Brain microvascular endothelial cell (primary cell): ENCODE results near the gene CENPB.
"Not testable (repeated sequence)": the region's sequence is repeated elsewhere in the genome, so short reads cannot be mapped to it uniquely, and the experiment has no call there.

Source experiments
- DNase-seq: peaks from one replicate; pipeline ENCODE4 v3.0.0-alpha.2; 2020
- H3K27ac ChIP-seq: fragments of 250-450 bp; sonication (Bioruptor Pico); 2 replicates; pipeline ENCODE4 v1.5.1; 2020; ENCODE audit warnings: mild to moderate bottlenecking, moderate library complexity
- H3K27me3 ChIP-seq: fragments of 250-450 bp; sonication (Bioruptor Pico); replicated peaks from 2 replicates; pipeline ENCODE4 v1.5.1; 2020; ENCODE audit warnings: mild to moderate bottlenecking
- H3K36me3 ChIP-seq: fragments of 250-450 bp; sonication (Bioruptor Pico); replicated peaks from 2 replicates; pipeline ENCODE4 v1.5.1; 2020; ENCODE audit warnings: mild to moderate bottlenecking
- H3K4me3 ChIP-seq: 2 replicates; pipeline ENCODE4 v1.5.1; 2011; ENCODE audit warnings: low read depth, mild to moderate bottlenecking, control low read depth, low read length, moderate library complexity
- CTCF ChIP-seq: IDR thresholded peaks from 2 replicates; pipeline ENCODE4 v1.5.1; 2011; ENCODE audit warnings: low read depth, mild to moderate bottlenecking, moderate library complexity, low read length, control low read depth, inconsistent platforms; ENCODE audit errors: missing control alignments
- in situ Hi-C: cut with HindIII; loops from 2 replicates; pipeline ENCODE4 v1.10.0; 2017; ENCODE audit warnings: low sequenced_read_pairs, low pct_ligation_motif_present

CENPB gene

DNA sequence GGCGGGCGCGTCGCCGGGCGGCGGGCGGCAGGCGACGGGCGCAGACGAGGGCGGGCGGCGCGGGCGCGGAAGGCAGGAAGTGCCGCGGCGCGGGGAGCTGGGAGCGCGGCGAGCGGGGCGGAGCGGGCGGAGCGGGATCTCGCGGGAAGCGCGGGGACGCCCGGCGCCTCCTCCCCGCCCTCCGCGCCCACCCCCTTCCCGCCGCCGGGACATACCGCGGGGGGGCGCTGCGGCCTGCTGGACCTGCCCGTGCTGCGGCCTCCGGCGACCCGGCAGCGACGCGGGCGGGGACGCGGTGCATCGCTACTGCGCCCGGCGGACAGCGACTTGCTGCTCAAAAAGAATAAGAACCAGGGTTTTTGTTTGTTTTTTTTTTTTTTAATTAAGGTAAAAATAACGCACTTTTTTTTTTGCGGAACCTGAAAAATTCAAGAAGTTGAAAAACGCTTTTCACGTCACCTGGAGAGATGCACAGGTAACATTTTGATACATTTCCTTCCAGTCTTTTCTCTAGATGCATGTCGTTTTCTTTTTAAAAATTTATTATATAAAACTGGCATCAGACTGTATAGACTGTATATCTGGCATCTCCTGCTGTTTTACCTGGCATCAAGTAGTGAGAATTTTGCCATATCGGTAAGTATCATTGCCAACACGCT, at the start of gene CENPB:
Gene CENPB, minus strand, starts transcription at position 76 of the 659 bp plus-strand sequence. CDS start 257 bp downstream, outside the sequence.
- H3K36me3 ChIP-seq = no peaks in the 10 kb centered on the region
- TF ChIP-seq CTCF = peak; percentile 45
- peak; percentile 52 for DNase-seq
- peak within 1 kb of the TSS; percentile 71 for H3K4me3 ChIP-seq
- H3K27me3 ChIP-seq = no peaks in the 10 kb centered on the region
- H3K27ac ChIP-seq = peak within 1 kb of the TSS; percentile 18
- in situ Hi-C loops = no loop called here

DNA sequence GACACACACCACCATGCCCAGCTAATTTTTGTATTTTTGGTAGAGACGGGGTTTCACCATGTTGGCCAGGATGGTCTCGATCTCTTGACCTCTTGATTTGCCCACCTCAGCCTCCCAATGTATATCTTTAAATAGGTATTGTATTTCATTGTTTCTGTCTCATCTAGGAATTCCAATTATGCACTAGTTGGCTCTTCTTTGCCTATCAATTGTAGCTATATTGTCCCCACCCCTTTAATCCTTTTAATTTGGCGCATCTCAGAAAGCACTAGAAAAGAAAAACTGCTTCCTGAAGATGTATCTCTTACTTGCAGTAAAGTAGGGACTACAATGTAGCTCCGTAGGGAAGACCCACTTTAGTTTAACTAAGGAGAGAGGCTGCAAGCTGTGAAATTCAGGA, 49.6 kb upstream of the CENPB start:
- Histone ChIP-seq H3K36me3 (no peaks in the 10 kb centered on the region), H3K27me3 (no peaks in the 10 kb centered on the region), H3K4me3 (no peak overlapping the region), H3K27ac (no peak overlapping the region)
- TF ChIP-seq CTCF = no peak
- no peak for DNase-seq
- in situ Hi-C loops = no loop called here

DNA sequence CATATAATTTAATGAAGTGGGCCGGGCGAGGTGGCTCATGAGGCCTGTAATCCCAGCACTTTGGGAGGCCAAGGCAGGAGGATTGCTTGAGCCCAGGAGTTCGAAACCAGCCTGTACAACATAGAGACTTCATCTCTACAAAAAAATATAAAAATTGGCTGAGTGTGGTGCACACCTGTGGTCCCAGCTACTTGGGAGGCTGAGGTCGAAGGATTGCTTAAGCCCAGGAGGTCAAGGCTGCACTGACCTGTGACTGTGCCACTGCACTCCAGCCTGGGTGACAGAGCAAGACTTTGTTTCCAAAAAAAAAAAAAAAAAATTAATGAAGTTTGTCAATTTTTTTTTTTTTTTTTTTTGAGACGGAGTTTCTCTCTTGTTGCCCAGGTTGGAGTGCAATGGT, 43.4 kb upstream of the CENPB start:
- H3K36me3 ChIP-seq, H3K27me3 ChIP-seq, H3K27ac ChIP-seq, DNase-seq, in situ Hi-C loops, H3K4me3 ChIP-seq: not testable (repeated sequence)

DNA sequence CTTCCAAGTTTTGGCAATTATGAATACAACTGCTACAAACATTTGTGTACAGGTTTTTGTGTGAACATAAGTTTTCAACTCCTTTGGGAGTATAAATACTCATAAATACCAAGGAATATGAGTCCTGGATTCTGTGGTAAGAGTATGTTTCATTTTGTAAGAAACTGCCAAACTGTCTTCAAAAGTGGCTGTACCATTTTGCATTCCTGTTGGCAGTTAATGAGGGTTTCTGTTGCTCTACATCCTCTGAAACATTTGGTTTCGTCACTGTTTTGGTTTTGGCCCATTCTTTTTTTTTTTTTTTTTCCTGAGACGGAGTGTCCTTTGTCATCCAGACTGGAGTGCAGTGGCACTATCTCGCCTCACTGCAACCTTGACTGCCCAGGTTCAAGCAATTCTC, 42.3 kb upstream of the CENPB start:
- Histone ChIP-seq H3K27me3 (no peaks in the 10 kb centered on the region), H3K36me3 (peaks cover 9% of the 10 kb centered on the region), H3K27ac (no peak overlapping the region), H3K4me3 (no peak overlapping the region)
- no peak for TF ChIP-seq CTCF
- DNase-seq = no peak
- in situ Hi-C loops = no loop called here

- no peak for DNase-seq
- peaks cover 15% of the 10 kb centered on the region for H3K36me3 ChIP-seq
- in situ Hi-C loops = no loop called here
- H3K27ac ChIP-seq = no peak overlapping the region
- no peaks in the 10 kb centered on the region for H3K27me3 ChIP-seq
- H3K4me3 ChIP-seq = no peak overlapping the region
- TF ChIP-seq CTCF = no peak
Measured at GRCh38 chr20:3826420-3826819, 39.9 kb upstream of the CENPB start.

DNA sequence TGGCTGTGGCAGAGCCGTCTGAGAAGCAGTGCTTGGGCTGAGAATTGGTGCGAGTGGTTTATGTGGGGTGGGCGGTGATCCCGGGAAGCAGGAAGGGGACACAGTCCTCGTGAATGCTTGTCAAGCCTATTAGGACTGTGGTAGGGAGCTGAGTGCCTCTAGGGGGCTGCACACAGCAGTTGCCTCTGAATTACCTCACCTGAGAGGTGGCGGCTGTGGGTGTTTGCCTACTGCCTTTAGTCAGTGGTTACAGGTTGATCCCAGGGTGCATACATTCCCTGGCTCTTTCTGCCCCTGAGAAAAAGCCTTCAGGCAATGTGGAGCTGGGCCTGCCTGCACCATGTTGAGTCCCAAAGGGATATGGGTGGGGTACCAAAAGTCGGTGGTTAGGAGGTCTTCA, 39.0 kb upstream of the CENPB start:
- in situ Hi-C loops = no loop called here
- peaks cover 15% of the 10 kb centered on the region for H3K36me3 ChIP-seq
- no peak for TF ChIP-seq CTCF

More for the DNA sequence above, 39.0 kb upstream of the CENPB start:
- no peaks in the 10 kb centered on the region for H3K27me3 ChIP-seq
- no peak for DNase-seq
- H3K4me3 ChIP-seq = no peak overlapping the region
- H3K27ac ChIP-seq = no peak overlapping the region
